ENCODE results near the gene RPS6KA6.

Gene RPS6KA6

GRCh38 chrX:84161641-84162040, 26.4 kb downstream of the RPS6KA6 start:
- DNase-seq = no peak

- no peak for DNase-seq
Measured at GRCh38 chrX:84160736-84161135, 27.3 kb downstream of the RPS6KA6 start.

GRCh38 chrX:84156821-84157220, 31.2 kb downstream of the RPS6KA6 start:
- no peak for DNase-seq

GRCh38 chrX:84155938-84156337, 32.1 kb downstream of the RPS6KA6 start:
- no peak for DNase-seq

DNA sequence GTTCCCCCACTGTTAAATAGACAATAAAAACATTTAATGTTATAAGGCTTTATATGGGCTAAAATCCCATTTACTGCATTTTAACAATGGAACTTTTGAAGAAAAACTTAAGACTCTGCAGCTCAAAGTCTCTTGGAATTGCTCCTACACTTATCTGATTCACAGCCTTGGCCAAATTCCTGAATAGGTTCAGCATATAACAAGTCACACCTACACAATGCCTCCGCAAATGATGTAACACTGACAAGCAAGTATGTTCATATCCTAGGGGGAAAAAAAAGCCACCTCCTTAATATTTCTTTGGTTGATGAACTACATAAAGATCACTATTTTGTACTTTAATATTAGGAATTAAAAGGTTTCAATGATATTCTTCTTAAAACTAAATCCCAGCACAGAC, 34.5 kb downstream of the RPS6KA6 start:
- DNase-seq = no peak

DNA sequence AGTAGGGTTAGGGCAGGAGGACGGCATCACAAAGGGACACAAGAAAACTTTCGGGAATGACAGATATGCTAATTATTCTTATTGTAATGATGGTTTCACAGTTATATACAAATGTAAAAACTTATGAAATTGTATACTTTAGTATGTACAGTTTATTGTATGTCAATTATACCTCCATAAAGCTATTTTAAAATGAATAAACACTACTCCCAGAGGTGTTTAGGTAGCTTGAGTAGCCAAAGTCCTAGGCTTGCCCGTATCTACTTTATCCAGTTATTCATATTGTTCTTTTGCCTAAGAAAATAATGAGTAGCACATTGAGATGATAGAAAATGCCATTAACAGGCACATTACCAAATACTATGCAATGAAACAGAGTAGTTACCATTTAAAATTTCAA, 43.0 kb downstream of the RPS6KA6 start:
- DNase-seq = no peak

DNA sequence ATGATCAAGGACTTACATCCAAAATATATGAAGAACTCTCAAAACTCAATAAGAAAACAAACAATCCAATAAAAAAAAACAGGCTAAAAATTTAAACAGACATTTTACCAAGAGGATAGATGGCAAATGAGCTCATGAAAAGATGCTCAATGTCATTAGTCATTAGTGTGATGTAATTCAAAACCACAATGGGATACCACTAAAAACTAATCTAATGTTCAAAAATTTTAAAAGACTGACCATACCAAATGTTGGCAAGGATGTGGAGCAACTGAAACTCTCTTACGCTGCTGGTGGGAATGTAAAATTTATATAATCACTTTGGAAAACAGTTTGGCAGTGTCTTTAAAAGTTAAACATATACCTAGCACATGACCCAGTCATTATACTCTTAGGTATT, 43.7 kb downstream of the RPS6KA6 start:
- no peak for DNase-seq

- no peak for DNase-seq
Measured at GRCh38 chrX:84133023-84133422, 55.0 kb downstream of the RPS6KA6 start.

DNA sequence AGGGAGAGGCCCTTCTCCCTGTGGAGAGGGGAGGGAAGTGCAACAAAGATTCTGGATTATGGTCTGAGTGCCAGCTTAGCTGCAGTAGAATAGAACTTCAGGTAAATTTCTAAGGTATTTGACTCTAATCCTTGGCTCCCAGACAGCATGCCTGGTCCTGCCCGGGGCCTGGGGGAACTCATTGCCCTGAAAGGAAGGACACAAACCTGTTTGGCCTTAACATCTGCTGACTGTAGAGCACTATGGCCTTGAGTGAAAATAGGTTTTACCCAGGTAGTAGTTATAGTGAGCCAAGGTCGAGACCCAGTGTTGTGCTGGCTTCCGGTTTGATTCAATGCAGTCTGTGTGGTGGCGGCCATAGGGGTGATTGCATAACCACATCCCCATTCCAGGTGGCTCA, 64.4 kb downstream of the RPS6KA6 start:
- DNase-seq = no peak

DNA sequence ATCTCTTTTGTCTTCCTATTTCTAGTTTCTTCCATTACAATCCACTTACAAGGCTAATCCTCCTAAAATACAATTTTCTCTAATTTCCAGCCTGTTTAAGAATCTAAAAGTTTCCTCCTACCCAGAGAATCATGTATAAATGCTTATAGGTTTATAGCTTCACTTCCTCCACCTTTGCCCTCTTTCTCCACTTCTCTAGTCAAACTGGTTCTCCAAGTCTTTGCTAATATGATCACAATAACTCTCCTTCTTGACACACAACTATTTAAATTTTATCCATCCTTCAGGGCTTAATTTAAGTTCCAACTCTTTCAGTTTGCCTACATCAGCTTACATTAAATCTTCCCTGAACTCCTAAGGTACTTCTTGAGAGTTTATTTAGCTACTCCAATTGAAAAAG, 69.2 kb downstream of the RPS6KA6 start:
- no peak for DNase-seq

- DNase-seq = no peak
Measured at GRCh38 chrX:84118315-84118714, 69.7 kb downstream of the RPS6KA6 start.

- DNase-seq = no peak
Measured at GRCh38 chrX:84108584-84108983, 79.4 kb downstream of the RPS6KA6 start.

DNA sequence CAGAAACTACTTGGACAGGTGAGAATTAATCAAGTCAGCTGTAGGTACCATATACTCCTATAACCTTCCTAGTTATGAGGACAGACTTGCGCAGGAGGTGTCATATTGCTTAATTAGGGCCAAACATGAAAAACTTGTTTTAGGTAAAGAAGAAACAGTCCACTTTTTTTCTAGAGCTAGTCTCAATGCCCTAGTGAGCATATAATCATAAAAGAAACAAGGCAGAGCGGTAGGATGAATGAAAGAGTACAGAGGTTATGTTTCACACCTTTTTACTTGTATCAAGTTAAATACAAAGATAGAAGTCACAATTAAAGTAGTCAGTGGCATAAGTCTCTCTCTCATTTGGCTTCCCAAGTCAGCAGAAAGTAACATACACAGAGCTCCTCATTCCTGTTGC, 88.9 kb downstream of the RPS6KA6 start:
- no peak for DNase-seq

DNA sequence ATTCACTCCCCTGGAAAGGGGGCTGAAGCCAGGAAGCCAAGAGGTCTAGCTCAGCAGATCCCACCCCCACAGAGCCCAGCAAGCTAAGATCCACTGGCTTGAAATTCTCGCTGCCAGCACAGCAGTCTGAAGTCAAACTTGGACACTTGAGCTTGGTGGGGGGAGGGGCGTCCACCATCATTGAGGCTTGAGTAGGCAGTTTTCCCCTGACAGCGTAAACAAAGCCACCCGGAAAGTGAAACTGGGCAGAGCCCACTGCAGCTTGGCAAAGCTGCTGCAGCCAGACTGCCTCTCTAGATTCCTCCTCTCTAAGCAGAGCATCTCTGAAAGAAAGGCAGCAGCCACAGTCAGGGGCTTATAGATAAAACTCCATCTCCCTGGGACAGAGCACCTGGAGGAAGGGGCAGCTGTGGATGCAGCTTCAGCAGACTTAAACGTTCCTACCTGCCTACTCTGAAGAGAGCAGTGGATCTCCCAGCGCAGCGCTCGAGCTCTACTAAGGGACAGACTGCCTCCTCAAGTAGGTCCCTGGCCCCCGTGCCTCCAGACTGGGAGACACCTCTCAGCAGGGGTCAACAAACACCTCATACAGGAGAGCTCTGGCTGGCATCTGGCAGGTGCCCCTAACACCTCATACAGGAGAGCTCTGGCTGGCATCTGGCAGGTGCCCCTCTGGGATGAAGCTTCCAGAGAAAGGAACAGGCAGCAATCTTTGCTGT, 108.4 kb downstream of the RPS6KA6 start:
- peak; percentile 12 for DNase-seq

- DNase-seq = peak; percentile 0
Measured at GRCh38 chrX:84078991-84079390, 109.0 kb downstream of the RPS6KA6 start.

DNA sequence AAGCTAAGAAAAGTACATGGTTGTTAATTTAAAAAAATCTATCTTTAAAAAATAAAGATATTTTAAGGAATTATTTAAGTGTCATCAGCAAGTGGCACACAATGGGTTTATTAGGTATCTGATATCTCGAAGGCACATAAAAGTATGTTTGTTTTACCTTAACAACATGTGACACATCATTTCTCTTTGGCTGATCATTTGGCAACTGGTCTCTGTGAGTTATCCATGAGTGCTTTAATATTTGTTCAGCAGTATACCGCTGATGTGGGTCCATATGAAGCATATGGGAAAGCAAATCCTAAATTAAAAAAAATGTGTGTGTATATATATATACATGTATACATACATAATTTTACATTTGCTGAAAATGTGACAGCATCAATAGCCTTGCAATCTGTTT, 123.2 kb downstream of the RPS6KA6 start:
- DNase-seq = no peak

- peak; percentile 1 for DNase-seq
Measured at GRCh38 chrX:84064164-84064563, 123.8 kb downstream of the RPS6KA6 start.

DNA sequence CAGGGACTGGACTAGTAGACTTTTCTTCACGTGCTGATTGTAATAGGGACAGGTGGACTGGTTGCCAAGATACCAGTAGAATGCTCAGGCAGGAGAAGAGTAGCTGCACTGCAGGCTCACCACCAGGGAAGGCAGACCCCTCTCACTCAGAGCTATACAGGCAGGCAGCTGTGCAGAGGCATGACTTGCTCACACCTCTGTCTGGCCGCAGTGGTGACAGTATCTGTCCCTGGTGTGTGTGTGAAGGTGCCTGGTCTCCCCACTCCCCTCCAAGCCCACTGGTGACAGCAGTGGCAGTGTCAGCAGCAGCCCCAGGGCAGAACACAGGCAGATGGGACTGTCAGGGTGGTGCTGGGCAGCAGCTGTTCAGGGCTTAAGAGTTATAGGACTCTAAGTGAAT, 140.7 kb downstream of the RPS6KA6 start:
- no peak for DNase-seq

DNA sequence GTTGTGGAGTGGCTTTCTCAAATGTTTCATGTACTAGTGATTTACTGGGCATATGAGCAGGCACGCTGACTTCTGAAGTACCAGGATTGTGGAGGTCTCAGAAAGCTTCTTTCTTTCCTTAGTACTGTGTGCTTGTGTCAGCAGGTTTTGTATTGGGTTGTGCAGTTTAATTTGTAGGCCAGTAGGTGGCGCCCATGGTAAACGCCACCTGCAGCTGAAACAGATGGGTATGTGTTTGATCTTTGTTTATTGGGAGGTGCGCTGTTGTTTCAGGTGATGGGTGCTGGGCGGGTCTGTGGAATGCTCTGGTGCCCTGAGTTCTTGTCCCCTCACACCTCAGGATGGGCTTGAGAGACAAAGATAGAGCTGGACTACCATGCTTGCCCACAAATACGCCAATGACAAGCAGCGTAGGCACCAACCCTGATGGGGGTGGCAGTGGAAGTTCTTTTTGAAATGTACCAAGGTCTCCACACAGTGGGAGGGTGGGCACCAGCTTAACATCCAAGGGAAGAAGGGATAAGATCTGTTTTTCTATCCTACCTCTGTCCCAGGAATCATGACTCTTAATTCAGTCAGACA, 141.5 kb downstream of the RPS6KA6 start:
- DNase-seq = peak; percentile 2

DNA sequence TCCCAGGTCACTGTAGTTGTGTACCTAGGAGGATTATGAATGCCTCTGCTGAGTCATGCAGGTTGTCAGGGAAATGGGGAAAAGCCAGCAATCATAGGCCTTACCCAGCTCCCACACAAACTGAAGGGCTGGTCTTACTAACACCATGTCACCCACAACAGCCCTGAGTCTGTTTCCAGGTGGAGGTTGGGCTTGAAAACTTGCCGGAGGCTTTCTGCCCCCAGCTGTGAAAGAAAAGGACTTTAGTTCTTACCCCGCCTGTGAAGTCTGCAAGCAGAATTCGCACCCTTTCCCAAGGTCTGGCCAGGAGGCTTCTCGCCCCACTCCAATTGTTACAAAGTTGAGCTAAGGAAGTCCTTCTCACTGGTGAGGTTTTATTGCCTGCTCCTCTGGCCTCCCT, 143.9 kb downstream of the RPS6KA6 start:
- DNase-seq = no peak
